ACC112 (cell line): ENCODE measurements around the gene MARCHF10.
"Not testable (repeated sequence)": the region's sequence is repeated elsewhere in the genome, so short reads cannot be mapped to it uniquely, and the experiment has no call there.

Experiments used
- H2AFZ ChIP-seq: fragments of 200-600 bp; sonication (generic); one replicate; pipeline ENCODE4 v1.6.0; 2017; ENCODE audit warnings: antibody characterized with exemption, low read length; ENCODE audit not compliant: unreplicated experiment
- H3K27ac ChIP-seq: fragments of 200-600 bp; sonication (generic); 2 replicates; pipeline ENCODE4 v1.5.1; 2014; ENCODE audit warnings: low read depth, mild to moderate bottlenecking, antibody characterized with exemption, low read length, moderate library complexity
- H3K27me3 ChIP-seq: fragments of 200-600 bp; sonication (generic); 2 replicates; pipeline ENCODE4 v1.6.1; 2014; ENCODE audit warnings: mild to moderate bottlenecking, antibody characterized with exemption, low read length, moderate library complexity, mixed read lengths; ENCODE audit not compliant: insufficient read depth
- H3K36me3 ChIP-seq: fragments of 200-600 bp; sonication (generic); 2 replicates; pipeline ENCODE4 v1.6.1; 2016; ENCODE audit warnings: mild to moderate bottlenecking, antibody characterized with exemption, low read length, moderate library complexity, mixed read lengths; ENCODE audit not compliant: insufficient read depth
- H3K4me1 ChIP-seq: fragments of 200-600 bp; sonication (generic); one replicate; pipeline ENCODE4 v1.6.1; 2016; ENCODE audit warnings: low read length, mixed read lengths; ENCODE audit not compliant: insufficient read depth, unreplicated experiment, control insufficient read depth
- H3K4me3 ChIP-seq: fragments of 200-600 bp; sonication (generic); 2 replicates; pipeline ENCODE4 v1.5.1; 2014; ENCODE audit warnings: mild to moderate bottlenecking, low read depth, low read length
- H3K79me2 ChIP-seq: fragments of 200-600 bp; sonication (generic); one replicate; pipeline ENCODE4 v1.6.0; 2016; ENCODE audit warnings: low read length; ENCODE audit not compliant: control insufficient read depth, unreplicated experiment, insufficient read depth

MARCHF10 gene

GRCh38 chr17:62807812-62808575 lies at the start of gene MARCHF10:
Gene MARCHF10, minus strand, starts transcription at chr17:62808314. Its CDS starts 6,579 bp downstream, at chr17:62801735.
- H3K27me3 ChIP-seq = no peaks in the 10 kb centered on the region
- peak within 1 kb of the TSS; percentile 59 for H3K4me3 ChIP-seq
- no peak within 1 kb of the TSS for H3K27ac ChIP-seq

GRCh38 chr17:62857526-62857925 lies 49.4 kb upstream of the MARCHF10 start:
- Histone ChIP-seq H3K4me1 (peaks cover 17% of the 10 kb centered on the region), H2AFZ (no peak overlapping the region), H3K79me2 (no peaks in the 10 kb centered on the region), H3K27ac (no peak overlapping the region), H3K27me3 (no peaks in the 10 kb centered on the region), H3K4me3 (no peak overlapping the region), H3K36me3 (no peaks in the 10 kb centered on the region)

More at GRCh38 chr17:62807812-62808575, at the start of gene MARCHF10:
- Histone ChIP-seq H3K79me2 (no peaks in the 10 kb centered on the region), H3K4me1 (peaks cover 14% of the 10 kb centered on the region), H3K36me3 (no peaks in the 10 kb centered on the region), H2AFZ (peak within 1 kb of the TSS; percentile 69)

- Histone ChIP-seq H3K4me3 (no peak overlapping the region), H3K27me3 (no peaks in the 10 kb centered on the region), H3K4me1 (peaks cover 17% of the 10 kb centered on the region), H3K79me2 (no peaks in the 10 kb centered on the region), H3K27ac (no peak overlapping the region), H3K36me3 (no peaks in the 10 kb centered on the region), H2AFZ (no peak overlapping the region)
Observed at GRCh38 chr17:62856594-62856993, 48.5 kb upstream of the MARCHF10 start.

GRCh38 chr17:62855156-62855555 lies 47.0 kb upstream of the MARCHF10 start:
- H3K27ac ChIP-seq = no peak overlapping the region
- no peaks in the 10 kb centered on the region for H3K36me3 ChIP-seq
- no peaks in the 10 kb centered on the region for H3K27me3 ChIP-seq
- no peak overlapping the region for H2AFZ ChIP-seq
- no peak overlapping the region for H3K4me3 ChIP-seq
- peaks cover 17% of the 10 kb centered on the region for H3K4me1 ChIP-seq
- no peaks in the 10 kb centered on the region for H3K79me2 ChIP-seq

GRCh38 chr17:62854098-62854680 lies 46.1 kb upstream of the MARCHF10 start:
- Histone ChIP-seq H3K79me2 (no peaks in the 10 kb centered on the region), H2AFZ (no peak overlapping the region)

GRCh38 chr17:62852195-62852594 lies 44.1 kb upstream of the MARCHF10 start:
- Histone ChIP-seq H3K36me3 (no peaks in the 10 kb centered on the region), H3K4me3 (no peak overlapping the region), H2AFZ (no peak overlapping the region), H3K27me3 (no peaks in the 10 kb centered on the region), H3K4me1 (peaks cover 3% of the 10 kb centered on the region), H3K27ac (no peak overlapping the region), H3K79me2 (no peaks in the 10 kb centered on the region)

More at GRCh38 chr17:62854098-62854680, 46.1 kb upstream of the MARCHF10 start:
- Histone ChIP-seq H3K27me3 (no peaks in the 10 kb centered on the region), H3K4me3 (no peak overlapping the region), H3K36me3 (no peaks in the 10 kb centered on the region), H3K27ac (no peak overlapping the region), H3K4me1 (peaks cover 11% of the 10 kb centered on the region)

GRCh38 chr17:62849591-62850415 lies 41.7 kb upstream of the MARCHF10 start:
- H3K4me3 ChIP-seq, H3K4me1 ChIP-seq, H3K36me3 ChIP-seq, H3K27ac ChIP-seq, H3K27me3 ChIP-seq, H2AFZ ChIP-seq, H3K79me2 ChIP-seq: not testable (repeated sequence)

GRCh38 chr17:62848334-62848733 lies 40.2 kb upstream of the MARCHF10 start:
- Histone ChIP-seq H3K4me3 (no peak overlapping the region), H3K79me2 (no peaks in the 10 kb centered on the region), H3K27ac (no peak overlapping the region), H3K36me3 (no peaks in the 10 kb centered on the region), H3K4me1 (no peaks in the 10 kb centered on the region), H3K27me3 (no peaks in the 10 kb centered on the region), H2AFZ (no peak overlapping the region)

GRCh38 chr17:62847426-62847825 lies 39.3 kb upstream of the MARCHF10 start:
- Histone ChIP-seq H3K4me1 (no peaks in the 10 kb centered on the region), H3K27me3 (no peaks in the 10 kb centered on the region), H3K36me3 (no peaks in the 10 kb centered on the region), H3K27ac (no peak overlapping the region), H2AFZ (no peak overlapping the region), H3K79me2 (no peaks in the 10 kb centered on the region), H3K4me3 (no peak overlapping the region)

- no peaks in the 10 kb centered on the region for H3K27me3 ChIP-seq
- H3K4me3 ChIP-seq = no peak overlapping the region
- H3K27ac ChIP-seq = no peak overlapping the region
- H2AFZ ChIP-seq = no peak overlapping the region
- H3K36me3 ChIP-seq = no peaks in the 10 kb centered on the region
- no peaks in the 10 kb centered on the region for H3K79me2 ChIP-seq
- no peaks in the 10 kb centered on the region for H3K4me1 ChIP-seq
Observed at GRCh38 chr17:62840871-62841270, 32.8 kb upstream of the MARCHF10 start.
